ENCODE data around the gene TNFAIP8L1.
A peak's percentile ranks its signal among the peaks of the same experiment; 100 is the strongest.
"Not testable (repeated sequence)": the region's sequence is repeated elsewhere in the genome, so short reads cannot be mapped to it uniquely, and the experiment has no call there.

The TNFAIP8L1 gene

GRCh38 chr19:4594201-4594600 lies 45.1 kb upstream of the TNFAIP8L1 start:
- no peak for TF ChIP-seq CSRNP3 (CRISPR knock-in tag; IDR thresholded peaks at IDR 0.05)
- no peak for TF ChIP-seq OSR1 (CRISPR knock-in tag; IDR thresholded peaks at IDR 0.05)
- TF ChIP-seq ARNTL (CRISPR knock-in tag; IDR thresholded peaks at IDR 0.05; ENCODE audit: borderline replicate concordance, low read depth): no peak
- TF ChIP-seq PPARA (CRISPR knock-in tag; IDR thresholded peaks at IDR 0.05; ENCODE audit: borderline replicate concordance): no peak
- no peak for TF ChIP-seq CSDC2 (CRISPR knock-in tag; IDR thresholded peaks at IDR 0.05)
- TF ChIP-seq PATZ1 (CRISPR knock-in tag; IDR thresholded peaks at IDR 0.05; ENCODE audit: borderline replicate concordance): no peak
- no peak for TF ChIP-seq BACH2 (CRISPR knock-in tag; IDR thresholded peaks at IDR 0.05; ENCODE audit: borderline replicate concordance)
- TF ChIP-seq TCF4 (CRISPR knock-in tag; IDR thresholded peaks at IDR 0.05; ENCODE audit: borderline replicate concordance): no peak
- TF ChIP-seq GLIS3 (CRISPR knock-in tag; IDR thresholded peaks at IDR 0.05): no peak
- TF ChIP-seq ZFP3 (CRISPR knock-in tag; IDR thresholded peaks at IDR 0.05): no peak
- TF ChIP-seq POU6F1 (CRISPR knock-in tag; IDR thresholded peaks at IDR 0.05; ENCODE audit: borderline replicate concordance, low read depth): no peak
- no peak for TF ChIP-seq ZFP30 (CRISPR knock-in tag; IDR thresholded peaks at IDR 0.05)
- TF ChIP-seq ZNF8 (CRISPR knock-in tag; IDR thresholded peaks at IDR 0.05): no peak
- TF ChIP-seq ZNF70 (CRISPR knock-in tag; IDR thresholded peaks at IDR 0.05): no peak
- ATAC-seq: no peak

- ATAC-seq: not testable (repeated sequence)
Measured at GRCh38 chr19:4595158-4595557, 44.2 kb upstream of the TNFAIP8L1 start.

GRCh38 chr19:4596033-4596904 lies 43.0 kb upstream of the TNFAIP8L1 start:
- no peak for TF ChIP-seq ARNTL (CRISPR knock-in tag; IDR thresholded peaks at IDR 0.05; ENCODE audit: borderline replicate concordance, low read depth)
- ATAC-seq: no peak

GRCh38 chr19:4597278-4597974 lies 41.9 kb upstream of the TNFAIP8L1 start:
- TF ChIP-seq CSDC2 (CRISPR knock-in tag; IDR thresholded peaks at IDR 0.05) (no peak), POU6F1 (CRISPR knock-in tag; IDR thresholded peaks at IDR 0.05; ENCODE audit: borderline replicate concordance, low read depth) (no peak), TCF4 (CRISPR knock-in tag; IDR thresholded peaks at IDR 0.05; ENCODE audit: borderline replicate concordance) (no peak), SNAI2 (CRISPR knock-in tag; IDR thresholded peaks at IDR 0.05) (no peak), ARNTL (CRISPR knock-in tag; IDR thresholded peaks at IDR 0.05; ENCODE audit: borderline replicate concordance, low read depth) (no peak), TSHZ2 (CRISPR knock-in tag; IDR thresholded peaks at IDR 0.05) (no peak), OSR1 (CRISPR knock-in tag; IDR thresholded peaks at IDR 0.05) (no peak), ZNF70 (CRISPR knock-in tag; IDR thresholded peaks at IDR 0.05) (no peak), ZNF8 (CRISPR knock-in tag; IDR thresholded peaks at IDR 0.05) (no peak)
- peak; percentile 42 for ATAC-seq

All from SK-N-SH treated with all-trans-retinoic acid at 6 μM for 48 hours (cell line).